Ovary (tissue), 3 donors: ENCODE data around the gene NAA15.
"Not testable (repeated sequence)": the region's sequence is repeated elsewhere in the genome, so short reads cannot be mapped to it uniquely, and the experiment has no call there.

Experiments used
- CTCF ChIP-seq, 3 donors: fragments of 450-650 bp in 2 of 3; fragments of 200-600 bp in 1 of 3; IDR thresholded peaks; one replicate each; pipeline versions ENCODE4 v1.5.1 to v1.8.0; 2016 to 2022; ENCODE audit warnings: antibody characterized with exemption in 3 of 3, mild to moderate bottlenecking in 1 of 3
- POLR2A ChIP-seq: fragments of 450-650 bp; IDR thresholded peaks from one replicate; pipeline ENCODE4 v1.6.1; 2017; ENCODE audit warnings: antibody characterized with exemption, mild to moderate bottlenecking, moderate library complexity
- donor health status: DM: no; HTN: no; CAD: no.

- not testable (repeated sequence) for TF ChIP-seq CTCF (IDR thresholded peaks at IDR 0.05); POLR2A
These were observed 167.5 kb downstream of the NAA15 start for GRCh38 chr4:139468756-139469155.
